AG10803 (cell line): Measurements from ENCODE around the gene TACSTD2.
A peak's percentile ranks its signal among the peaks of the same experiment; 100 is the strongest.
"Not testable (repeated sequence)": the region's sequence is repeated elsewhere in the genome, so short reads cannot be mapped to it uniquely, and the experiment has no call there.

Source experiments
- DNase-seq: peaks from one replicate; pipeline ENCODE4 v3.0.0; 2010; ENCODE audit warnings: low read depth
- H3K4me3 ChIP-seq: 2 replicates; pipeline ENCODE4 v1.5.1; 2011; ENCODE audit warnings: mild to moderate bottlenecking, low read length, control low read depth
- TF ChIP-seq, protein P1 (sequence below): conservative IDR thresholded peaks from 2 replicates; pipeline ENCODE4 v1.5.1; 2011; ENCODE audit warnings: mild to moderate bottlenecking, low read length, control low read depth, inconsistent platforms

Gene TACSTD2

DNA sequence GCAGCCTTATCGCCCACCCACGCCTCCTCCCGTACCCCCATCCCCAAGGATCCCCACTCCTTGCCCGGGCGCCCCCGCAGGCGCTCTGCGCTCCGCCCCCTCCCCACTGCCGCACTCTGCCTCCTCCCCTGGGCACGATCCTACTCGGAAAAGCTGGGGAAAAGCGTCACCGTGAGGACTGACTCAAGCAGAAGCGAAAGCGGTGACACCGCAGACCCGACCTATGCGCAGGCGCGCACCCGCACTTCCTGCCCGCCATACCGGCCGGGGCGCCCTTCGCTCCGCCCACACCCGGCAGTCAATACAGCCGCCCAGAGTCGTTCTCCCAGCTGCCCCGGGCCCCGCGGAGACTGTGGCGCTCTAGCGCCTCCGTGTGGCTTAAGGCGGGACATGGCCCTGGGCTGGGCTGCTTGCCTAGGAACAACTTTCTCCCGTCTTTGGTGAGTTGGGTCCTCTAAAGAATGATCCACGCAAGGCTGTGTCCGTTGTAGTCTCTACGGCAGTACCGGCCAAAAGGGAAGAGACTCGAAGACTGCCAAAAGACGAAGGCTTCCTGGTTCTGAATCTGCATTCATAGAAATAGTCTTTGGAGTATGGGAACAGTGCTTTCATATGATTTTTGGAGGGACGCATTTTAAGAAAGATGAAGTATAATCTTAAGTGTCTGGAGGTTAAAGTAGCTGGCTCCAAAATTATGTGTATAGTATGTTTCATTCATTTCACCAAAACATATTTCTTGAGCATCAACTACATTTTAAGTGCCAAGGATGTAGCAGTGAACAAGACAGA, 30.3 kb downstream of the TACSTD2 start, which contains the start of gene OMA1:
TSS of gene OMA1 (minus strand) at position 207 of the 789 bp plus-strand sequence. CDS start 7,432 bp downstream, outside the sequence.
- peak; percentile 98 for DNase-seq
- TF ChIP-seq, protein P1, sequence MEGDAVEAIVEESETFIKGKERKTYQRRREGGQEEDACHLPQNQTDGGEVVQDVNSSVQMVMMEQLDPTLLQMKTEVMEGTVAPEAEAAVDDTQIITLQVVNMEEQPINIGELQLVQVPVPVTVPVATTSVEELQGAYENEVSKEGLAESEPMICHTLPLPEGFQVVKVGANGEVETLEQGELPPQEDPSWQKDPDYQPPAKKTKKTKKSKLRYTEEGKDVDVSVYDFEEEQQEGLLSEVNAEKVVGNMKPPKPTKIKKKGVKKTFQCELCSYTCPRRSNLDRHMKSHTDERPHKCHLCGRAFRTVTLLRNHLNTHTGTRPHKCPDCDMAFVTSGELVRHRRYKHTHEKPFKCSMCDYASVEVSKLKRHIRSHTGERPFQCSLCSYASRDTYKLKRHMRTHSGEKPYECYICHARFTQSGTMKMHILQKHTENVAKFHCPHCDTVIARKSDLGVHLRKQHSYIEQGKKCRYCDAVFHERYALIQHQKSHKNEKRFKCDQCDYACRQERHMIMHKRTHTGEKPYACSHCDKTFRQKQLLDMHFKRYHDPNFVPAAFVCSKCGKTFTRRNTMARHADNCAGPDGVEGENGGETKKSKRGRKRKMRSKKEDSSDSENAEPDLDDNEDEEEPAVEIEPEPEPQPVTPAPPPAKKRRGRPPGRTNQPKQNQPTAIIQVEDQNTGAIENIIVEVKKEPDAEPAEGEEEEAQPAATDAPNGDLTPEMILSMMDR = peak; percentile 94
- peak within 1 kb of the TSS; percentile 82 for H3K4me3 ChIP-seq

DNA sequence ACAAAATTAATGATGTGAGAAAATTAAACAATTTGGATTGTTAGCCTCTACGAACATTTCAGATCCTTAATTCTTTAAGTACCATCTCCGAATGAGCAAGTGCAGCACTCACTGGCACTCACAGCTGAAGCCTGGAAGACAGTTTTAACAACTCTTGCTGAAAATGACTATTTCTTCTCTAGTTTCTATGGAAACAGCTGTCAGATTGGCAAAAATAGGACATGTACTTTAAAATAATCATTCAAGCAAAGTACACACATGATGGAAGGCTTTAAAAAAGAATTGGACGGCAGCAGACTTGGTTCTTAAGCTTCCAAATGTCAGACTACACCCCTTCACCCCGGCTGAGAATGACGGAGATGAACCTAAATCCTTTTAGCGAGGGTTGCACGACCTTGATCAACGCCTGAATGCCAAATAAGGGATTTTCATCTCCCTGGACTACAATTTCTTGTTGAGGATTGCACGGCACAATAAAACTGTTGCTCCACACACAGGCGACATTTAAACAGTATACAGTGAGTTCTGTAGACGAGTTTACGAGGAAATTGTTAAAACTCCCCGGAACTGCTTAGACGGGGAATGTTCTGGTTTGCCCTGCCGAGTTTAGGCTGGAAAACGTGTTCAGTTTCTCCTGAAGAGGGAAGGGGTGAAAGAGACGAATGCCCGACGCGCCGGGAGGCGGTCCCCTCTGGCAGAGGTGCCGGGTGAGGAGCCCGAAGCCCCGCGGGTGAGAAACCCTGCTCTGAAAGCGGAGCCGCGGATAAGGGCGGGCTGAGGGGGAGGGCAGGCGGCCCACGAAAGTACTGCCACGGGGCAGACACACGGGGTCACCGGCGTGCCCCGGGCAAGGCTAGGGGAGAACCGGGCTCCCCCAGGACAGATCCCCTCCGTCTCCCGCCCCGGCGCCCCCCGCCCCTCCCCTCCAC, 31.2 kb downstream of the TACSTD2 start:
- peak overlapping the region; percentile 82 for H3K4me3 ChIP-seq
- peak; percentile 78 for DNase-seq
- TF ChIP-seq, protein P1 = no peak

DNA sequence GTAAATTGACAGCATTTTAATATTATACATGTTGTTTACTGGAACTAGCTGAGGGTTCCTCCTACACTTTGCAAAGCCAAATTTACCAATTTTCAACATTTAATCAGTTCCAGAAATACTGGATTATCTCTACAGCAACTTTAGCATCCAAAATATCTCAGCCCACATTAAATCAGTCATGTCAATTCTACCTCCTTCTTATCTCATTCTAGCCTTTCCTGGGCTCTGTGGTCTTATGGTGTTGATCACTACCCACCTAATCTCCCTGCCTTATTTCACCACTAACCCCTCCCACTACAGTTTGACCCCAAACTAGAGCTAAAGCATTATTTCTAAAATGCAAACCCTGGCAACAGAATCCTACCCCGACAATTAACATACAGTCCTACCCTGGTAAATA, 33.8 kb downstream of the TACSTD2 start:
- no peak overlapping the region for H3K4me3 ChIP-seq
- no peak for DNase-seq
- TF ChIP-seq, protein P1 = no peak

- TF ChIP-seq, protein P1 = no peak
- H3K4me3 ChIP-seq = no peak overlapping the region
- DNase-seq = peak; percentile 40
Measured at GRCh38 chr1:58539553-58539952, 37.5 kb downstream of the TACSTD2 start.

DNA sequence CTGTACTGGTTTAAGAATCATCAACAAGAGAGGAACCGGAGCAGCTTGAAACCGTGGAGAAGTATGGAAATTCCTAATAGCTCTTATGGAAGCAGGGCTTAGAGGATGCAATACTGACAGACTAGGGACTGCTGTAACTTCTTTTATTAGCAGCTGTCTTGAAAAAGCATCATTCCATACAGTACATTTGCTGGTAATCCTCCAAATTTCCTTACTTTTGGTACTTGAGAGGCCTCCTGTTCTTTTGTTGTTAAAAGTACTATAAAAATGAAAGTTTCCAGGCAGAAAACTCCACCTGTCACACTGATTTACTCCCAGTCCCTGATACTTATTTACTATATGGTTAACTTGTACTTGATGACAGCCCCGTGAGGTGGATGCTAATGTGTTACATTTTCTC, 38.2 kb downstream of the TACSTD2 start:
- no peak overlapping the region for H3K4me3 ChIP-seq
- DNase-seq = no peak
- TF ChIP-seq, protein P1 = no peak

DNA sequence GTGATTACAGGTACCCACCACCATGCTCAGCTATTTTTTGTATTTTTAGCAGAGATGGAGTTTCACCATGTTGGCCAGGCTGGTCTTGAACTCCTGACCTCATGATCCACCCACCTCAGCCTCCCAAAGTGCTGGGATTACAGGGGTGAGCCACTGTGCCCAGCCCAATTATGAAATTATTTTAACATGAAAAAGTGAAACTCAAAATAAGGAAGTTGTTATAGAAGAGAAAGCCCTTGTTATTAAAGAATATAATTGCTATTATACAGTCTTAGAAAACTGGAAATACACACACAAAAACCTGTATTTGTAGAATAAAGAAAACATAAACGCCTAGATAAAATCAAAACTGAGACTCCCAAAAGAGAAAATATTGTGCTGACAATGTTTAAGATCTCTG, 45.2 kb downstream of the TACSTD2 start:
- not testable (repeated sequence) for H3K4me3 ChIP-seq, DNase-seq

- DNase-seq = no peak
- no peak overlapping the region for H3K4me3 ChIP-seq
- TF ChIP-seq, protein P1 = no peak
Measured at GRCh38 chr1:58529284-58529683, 47.8 kb downstream of the TACSTD2 start.
